H9 (cell line): ENCODE results near the gene ABCG2. TPM values are rescaled to one million over a fixed set of nuclear protein-coding genes. Genes with fewer than 3 reads are reported as not detected.

ENCODE experiments used
- DNase-seq: peaks from one replicate; pipeline ENCODE4 v3.0.0-alpha.2; 2017
- H2AFZ ChIP-seq: one replicate; pipeline ENCODE4 v1.6.1; 2013; ENCODE audit warnings: mild to moderate bottlenecking, low read length, control low read depth, moderate library complexity
- H2AK5ac ChIP-seq: 2 replicates; pipeline ENCODE4 v1.6.1; 2013; ENCODE audit warnings: low read length, control low read depth, mixed read lengths; ENCODE audit not compliant: insufficient read length
- H2BK120ac ChIP-seq: one replicate; pipeline ENCODE4 v1.6.1; 2013; ENCODE audit warnings: low read depth, mild to moderate bottlenecking, low read length, control low read depth, inconsistent platforms; ENCODE audit not compliant: poor library complexity, severe bottlenecking
- H2BK12ac ChIP-seq: 2 replicates; pipeline ENCODE4 v1.6.1; 2013; ENCODE audit warnings: low read length, control low read depth, mixed read lengths, low read depth; ENCODE audit not compliant: insufficient read length
- H2BK15ac ChIP-seq: 2 replicates; pipeline ENCODE4 v1.6.1; 2013; ENCODE audit warnings: low read depth, low read length, control low read depth
- H2BK20ac ChIP-seq: one replicate; pipeline ENCODE4 v1.6.1; 2013; ENCODE audit warnings: low read depth, mild to moderate bottlenecking, low read length, control low read depth, inconsistent platforms; ENCODE audit not compliant: poor library complexity, severe bottlenecking
- H2BK5ac ChIP-seq: 2 replicates; pipeline ENCODE4 v1.6.1; 2013; ENCODE audit warnings: low read length, control low read depth, mixed read lengths; ENCODE audit not compliant: insufficient read length
- H3K14ac ChIP-seq: 2 replicates; pipeline ENCODE4 v1.6.1; 2013; ENCODE audit warnings: low read length, control low read depth; ENCODE audit not compliant: insufficient read depth
- H3K18ac ChIP-seq: 2 replicates; pipeline ENCODE4 v1.6.1; 2013; ENCODE audit warnings: low read depth, mild to moderate bottlenecking, mixed read lengths, low read length, control low read depth; ENCODE audit not compliant: insufficient read length
- H3K23ac ChIP-seq: 2 replicates; pipeline ENCODE4 v1.6.1; 2013; ENCODE audit warnings: low read length, control low read depth, mixed read lengths, low read depth; ENCODE audit not compliant: insufficient read length
- H3K23me2 ChIP-seq: 2 replicates; pipeline ENCODE4 v1.6.1; 2013; ENCODE audit warnings: low read depth, mild to moderate bottlenecking, mixed read lengths, low read length, control low read depth; ENCODE audit not compliant: insufficient read length, poor library complexity, severe bottlenecking
- H3K27ac ChIP-seq: 2 replicates; pipeline ENCODE4 v1.5.1; 2013; ENCODE audit warnings: low read length, control low read depth, mixed read lengths, low read depth; ENCODE audit not compliant: insufficient read length
- H3K27me3 ChIP-seq: 2 replicates; pipeline ENCODE4 v1.6.1; 2013; ENCODE audit warnings: low read length, control low read depth, inconsistent platforms; ENCODE audit not compliant: insufficient read depth
- H3K4ac ChIP-seq: 2 replicates; pipeline ENCODE4 v1.6.1; 2013; ENCODE audit warnings: low read depth, mild to moderate bottlenecking, control low read depth, inconsistent platforms, low read length, moderate library complexity
- H3K4me1 ChIP-seq: 2 replicates; pipeline ENCODE4 v1.6.1; 2013; ENCODE audit warnings: low read length, control low read depth, inconsistent platforms; ENCODE audit not compliant: insufficient read depth
- H3K4me2 ChIP-seq: 2 replicates; pipeline ENCODE4 v1.6.1; 2013; ENCODE audit warnings: low read length, control low read depth, mixed read lengths; ENCODE audit not compliant: insufficient read length, insufficient read depth
- H3K56ac ChIP-seq: 2 replicates; pipeline ENCODE4 v1.6.1; 2013; ENCODE audit warnings: low read depth, mild to moderate bottlenecking, mixed read lengths, low read length, control low read depth; ENCODE audit not compliant: insufficient read length
- H3K79me1 ChIP-seq: 2 replicates; pipeline ENCODE4 v1.6.1; 2013; ENCODE audit warnings: low read depth, mild to moderate bottlenecking, moderate library complexity, low read length, control low read depth, inconsistent platforms; ENCODE audit not compliant: insufficient read depth, poor library complexity, severe bottlenecking
- H3K79me2 ChIP-seq: 2 replicates; pipeline ENCODE4 v1.6.1; 2013; ENCODE audit warnings: low read length, control low read depth, inconsistent platforms; ENCODE audit not compliant: insufficient read depth
- H3K9ac ChIP-seq: 2 replicates; pipeline ENCODE4 v1.6.1; 2013; ENCODE audit warnings: low read length, control low read depth, mixed read lengths; ENCODE audit not compliant: insufficient read length; ENCODE audit errors: extremely low read depth
- H3K9me3 ChIP-seq: one replicate; pipeline ENCODE4 v1.6.1; 2013; ENCODE audit warnings: low read depth, low read length, inconsistent platforms; ENCODE audit not compliant: control insufficient read depth
- H3T11ph ChIP-seq: one replicate; pipeline ENCODE4 v1.6.1; 2013; ENCODE audit warnings: mild to moderate bottlenecking, low read length, control low read depth, inconsistent platforms
- H4K20me1 ChIP-seq: one replicate; pipeline ENCODE4 v1.6.1; 2013; ENCODE audit not compliant: control insufficient read depth, insufficient read length, insufficient read depth
- H4K5ac ChIP-seq: 2 replicates; pipeline ENCODE4 v1.6.1; 2013; ENCODE audit warnings: low read depth, mild to moderate bottlenecking, mixed read lengths, low read length, control low read depth; ENCODE audit not compliant: insufficient read length
- H4K8ac ChIP-seq: replicated peaks from 2 replicates; pipeline ENCODE4 v1.6.1; 2013; ENCODE audit warnings: low read length, control low read depth, mixed read lengths, low read depth; ENCODE audit not compliant: insufficient read length
- H4K91ac ChIP-seq: 2 replicates; pipeline ENCODE4 v1.6.1; 2013; ENCODE audit warnings: low read depth, mild to moderate bottlenecking, moderate library complexity, mixed read lengths, low read length, control low read depth; ENCODE audit not compliant: insufficient read length
- H3K27ac Mint-ChIP-seq, 3 experiments: 2 replicates in 2 of 3; 3 replicates in 1 of 3; pipeline ENCODE4 v1.8.0; 2020 to 2021; ENCODE audit warnings: mixed read lengths in 3 of 3, mild to moderate bottlenecking in 1 of 3, moderate library complexity in 1 of 3
- H3K27me3 Mint-ChIP-seq: 2 replicates; pipeline ENCODE4 v1.8.0; 2021; ENCODE audit warnings: low read depth, mild to moderate bottlenecking, moderate library complexity, mixed read lengths
- H3K36me3 Mint-ChIP-seq, 3 experiments: 2 replicates in 2 of 3; 3 replicates in 1 of 3; pipeline ENCODE4 v1.8.0; 2020 to 2021; ENCODE audit warnings: low read depth in 3 of 3, mixed read lengths in 3 of 3; ENCODE audit not compliant: insufficient read depth in 1 of 3
- H3K4me1 Mint-ChIP-seq, 2 experiments: 2 replicates each; pipeline ENCODE4 v1.8.0; 2020; ENCODE audit warnings: mixed read lengths in 2 of 2
- H3K4me3 Mint-ChIP-seq, 2 experiments: 2 replicates in 1 of 2; 3 replicates in 1 of 2; pipeline ENCODE4 v1.8.0; 2020 to 2021; ENCODE audit warnings: mild to moderate bottlenecking in 2 of 2, mixed read lengths in 2 of 2, moderate library complexity in 1 of 2
- H3K9me3 Mint-ChIP-seq, 2 experiments: 2 replicates in 1 of 2; 3 replicates in 1 of 2; pipeline ENCODE4 v1.8.0; 2020; ENCODE audit warnings: mild to moderate bottlenecking in 2 of 2, mixed read lengths in 2 of 2, moderate library complexity in 1 of 2
- WGBS: extraction: QIAGEN DNeasy Blood & Tissue Kit; methylation state at CpG from one replicate; pipeline ENCODE4 v1.1.7; 2013; ENCODE audit warnings: missing lambda C conversion rate, low lambda C conversion rate, mixed read lengths; ENCODE audit not compliant: insufficient read length; ENCODE audit errors: extremely low coverage; 5-methylcytosine and 5-hydroxymethylcytosine counted together
- total RNA-seq: library from RNA; stranded (reverse); gene quantifications from 2 replicates; pipeline ENCODE4 v1.2.1, GENCODE V29; 2021
- TF ChIP-seq, protein P1 (sequence below): fragments of 200-600 bp; sonication (generic); conservative IDR thresholded peaks from 3 replicates; pipeline ENCODE4 v1.8.0; 2021; ENCODE audit warnings: antibody characterized with exemption, mild to moderate bottlenecking

Gene ABCG2
- total RNA-seq, 1 experiment from 2014 or later, result 1.5 TPM

GRCh38 chr4:88060431-88060830, 98.0 kb downstream of the ABCG2 start:
- Histone ChIP-seq H2BK12ac (no peak overlapping the region), H3K23me2 (no peaks in the 10 kb centered on the region), H2BK120ac (no peak overlapping the region), H2AFZ (no peak overlapping the region), H3K9ac (no peak overlapping the region), H4K91ac (no peak overlapping the region), H3K23ac (no peak overlapping the region), H4K8ac (no peak overlapping the region), H3K56ac (no peak overlapping the region), H3T11ph (no peak overlapping the region), H3K14ac (no peak overlapping the region), H3K79me2 (no peaks in the 10 kb centered on the region), H3K4me2 (no peak overlapping the region), H2BK5ac (no peak overlapping the region), H2BK20ac (no peak overlapping the region), H3K27ac (no peak overlapping the region), H2BK15ac (no peak overlapping the region), H3K79me1 (no peaks in the 10 kb centered on the region), H3K18ac (no peak overlapping the region), H3K4me1 (no peaks in the 10 kb centered on the region), H3K27me3 (no peaks in the 10 kb centered on the region), H2AK5ac (no peak overlapping the region), H4K20me1 (peaks cover 2% of the 10 kb centered on the region), H3K4ac (no peak overlapping the region), H4K5ac (no peak overlapping the region), H3K9me3 (no peaks in the 10 kb centered on the region)
- DNase-seq, result no peak
- Mint-ChIP-seq H3K9me3 (no peaks in the 10 kb centered on the region), H3K4me1 (no peaks in the 10 kb centered on the region), H3K27ac (no peak overlapping the region), H3K4me3 (no peak overlapping the region), H3K36me3 (peaks cover 19 to 75% (median 57%) of the 10 kb centered on the region in 3 experiments; a peak in 6 of 7 replicates), H3K27me3 (no peaks in the 10 kb centered on the region)
- TF ChIP-seq, protein P1, sequence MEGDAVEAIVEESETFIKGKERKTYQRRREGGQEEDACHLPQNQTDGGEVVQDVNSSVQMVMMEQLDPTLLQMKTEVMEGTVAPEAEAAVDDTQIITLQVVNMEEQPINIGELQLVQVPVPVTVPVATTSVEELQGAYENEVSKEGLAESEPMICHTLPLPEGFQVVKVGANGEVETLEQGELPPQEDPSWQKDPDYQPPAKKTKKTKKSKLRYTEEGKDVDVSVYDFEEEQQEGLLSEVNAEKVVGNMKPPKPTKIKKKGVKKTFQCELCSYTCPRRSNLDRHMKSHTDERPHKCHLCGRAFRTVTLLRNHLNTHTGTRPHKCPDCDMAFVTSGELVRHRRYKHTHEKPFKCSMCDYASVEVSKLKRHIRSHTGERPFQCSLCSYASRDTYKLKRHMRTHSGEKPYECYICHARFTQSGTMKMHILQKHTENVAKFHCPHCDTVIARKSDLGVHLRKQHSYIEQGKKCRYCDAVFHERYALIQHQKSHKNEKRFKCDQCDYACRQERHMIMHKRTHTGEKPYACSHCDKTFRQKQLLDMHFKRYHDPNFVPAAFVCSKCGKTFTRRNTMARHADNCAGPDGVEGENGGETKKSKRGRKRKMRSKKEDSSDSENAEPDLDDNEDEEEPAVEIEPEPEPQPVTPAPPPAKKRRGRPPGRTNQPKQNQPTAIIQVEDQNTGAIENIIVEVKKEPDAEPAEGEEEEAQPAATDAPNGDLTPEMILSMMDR, result no peak
- no CpG with 5 or more reads among the region's 2 CpGs for WGBS
